Trophoblast cell (in vitro differentiated cells and primary cell): ENCODE measurements around the gene DNAJC5G.

Experiments used
- DNase-seq, 2 donors: peaks; one replicate each; pipeline ENCODE4 v3.0.0-alpha.2; 2016
- H2AFZ ChIP-seq: 2 replicates; pipeline ENCODE4 v1.6.1; 2013; ENCODE audit warnings: low read length, moderate library complexity, mild to moderate bottlenecking; ENCODE audit not compliant: insufficient read depth, poor library complexity
- H2AK5ac ChIP-seq: 2 replicates; pipeline ENCODE4 v1.6.1; 2013; ENCODE audit warnings: mild to moderate bottlenecking, low read length
- H2BK120ac ChIP-seq: 2 replicates; pipeline ENCODE4 v1.6.1; 2013; ENCODE audit warnings: low read length, mild to moderate bottlenecking, moderate library complexity; ENCODE audit not compliant: insufficient read depth, poor library complexity
- H2BK12ac ChIP-seq: 2 replicates; pipeline ENCODE4 v1.6.1; 2013; ENCODE audit warnings: mild to moderate bottlenecking, low read length, moderate library complexity
- H2BK5ac ChIP-seq: 2 replicates; pipeline ENCODE4 v1.6.1; 2013; ENCODE audit warnings: low read length, low read depth, moderate library complexity, mild to moderate bottlenecking; ENCODE audit not compliant: poor library complexity
- H3K14ac ChIP-seq: 2 replicates; pipeline ENCODE4 v1.6.1; 2013; ENCODE audit warnings: mild to moderate bottlenecking, low read length
- H3K18ac ChIP-seq: 2 replicates; pipeline ENCODE4 v1.6.1; 2013; ENCODE audit warnings: mild to moderate bottlenecking, low read length
- H3K23ac ChIP-seq: 2 replicates; pipeline ENCODE4 v1.6.1; 2013; ENCODE audit warnings: low read length
- H3K27ac ChIP-seq: 2 replicates; pipeline ENCODE4 v1.5.1; 2013; ENCODE audit warnings: low read depth, mild to moderate bottlenecking, inconsistent platforms, low read length, moderate library complexity
- H3K27me3 ChIP-seq: 2 replicates; pipeline ENCODE4 v1.6.1; 2013; ENCODE audit warnings: inconsistent platforms, mild to moderate bottlenecking, low read length, moderate library complexity; ENCODE audit not compliant: insufficient read depth
- H3K36me3 ChIP-seq, 2 experiments: 1 replicate in 1 of 2; 2 replicates in 1 of 2; pipeline ENCODE4 v1.6.1; 2013; ENCODE audit warnings: low read length in 2 of 2, mild to moderate bottlenecking in 2 of 2, moderate library complexity in 1 of 2; ENCODE audit not compliant: insufficient read depth in 2 of 2, control insufficient read depth in 1 of 2
- H3K4ac ChIP-seq: 2 replicates; pipeline ENCODE4 v1.6.1; 2013; ENCODE audit warnings: low read depth, mild to moderate bottlenecking, low read length, moderate library complexity
- H3K4me1 ChIP-seq, 2 experiments: 1 replicate in 1 of 2; 2 replicates in 1 of 2; pipeline ENCODE4 v1.6.1; 2013; ENCODE audit warnings: low read length in 2 of 2, mild to moderate bottlenecking in 2 of 2, moderate library complexity in 1 of 2; ENCODE audit not compliant: insufficient read depth in 2 of 2, control insufficient read depth in 1 of 2
- H3K4me2 ChIP-seq: 2 replicates; pipeline ENCODE4 v1.6.1; 2013; ENCODE audit warnings: inconsistent platforms, mild to moderate bottlenecking, low read length, moderate library complexity
- H3K4me3 ChIP-seq: 2 replicates; pipeline ENCODE4 v1.5.1; 2013; ENCODE audit warnings: mild to moderate bottlenecking, low read depth, low read length, inconsistent platforms
- H3K79me1 ChIP-seq: one replicate; pipeline ENCODE4 v1.6.1; 2013; ENCODE audit warnings: low read length
- H3K79me2 ChIP-seq: 2 replicates; pipeline ENCODE4 v1.6.1; 2013; ENCODE audit warnings: low read length, mild to moderate bottlenecking; ENCODE audit not compliant: control insufficient read depth, insufficient read depth, poor library complexity
- H3K9ac ChIP-seq: 2 replicates; pipeline ENCODE4 v1.6.1; 2013; ENCODE audit warnings: mild to moderate bottlenecking, low read length
- H3K9me3 ChIP-seq: 2 replicates; pipeline ENCODE4 v1.6.1; 2013; ENCODE audit warnings: low read depth, mild to moderate bottlenecking, control low read depth, inconsistent platforms, low read length; ENCODE audit not compliant: insufficient read depth
- H4K12ac ChIP-seq: 2 replicates; pipeline ENCODE4 v1.6.1; 2013; ENCODE audit warnings: low read depth, mild to moderate bottlenecking, low read length, moderate library complexity
- H4K8ac ChIP-seq: 2 replicates; pipeline ENCODE4 v1.6.1; 2013; ENCODE audit warnings: low read depth, mild to moderate bottlenecking, low read length, moderate library complexity
- H4K91ac ChIP-seq: one replicate; pipeline ENCODE4 v1.6.1; 2013; ENCODE audit warnings: low read depth, mild to moderate bottlenecking, low read length, moderate library complexity
- WGBS: extraction: QIAGEN DNeasy Blood & Tissue Kit; methylation state at CpG from one replicate; pipeline ENCODE4 v1.1.7; 2013; ENCODE audit warnings: missing lambda C conversion rate; ENCODE audit not compliant: insufficient read length, insufficient coverage; ENCODE audit errors: extremely low coverage; 5-methylcytosine and 5-hydroxymethylcytosine counted together

The DNAJC5G gene

DNA sequence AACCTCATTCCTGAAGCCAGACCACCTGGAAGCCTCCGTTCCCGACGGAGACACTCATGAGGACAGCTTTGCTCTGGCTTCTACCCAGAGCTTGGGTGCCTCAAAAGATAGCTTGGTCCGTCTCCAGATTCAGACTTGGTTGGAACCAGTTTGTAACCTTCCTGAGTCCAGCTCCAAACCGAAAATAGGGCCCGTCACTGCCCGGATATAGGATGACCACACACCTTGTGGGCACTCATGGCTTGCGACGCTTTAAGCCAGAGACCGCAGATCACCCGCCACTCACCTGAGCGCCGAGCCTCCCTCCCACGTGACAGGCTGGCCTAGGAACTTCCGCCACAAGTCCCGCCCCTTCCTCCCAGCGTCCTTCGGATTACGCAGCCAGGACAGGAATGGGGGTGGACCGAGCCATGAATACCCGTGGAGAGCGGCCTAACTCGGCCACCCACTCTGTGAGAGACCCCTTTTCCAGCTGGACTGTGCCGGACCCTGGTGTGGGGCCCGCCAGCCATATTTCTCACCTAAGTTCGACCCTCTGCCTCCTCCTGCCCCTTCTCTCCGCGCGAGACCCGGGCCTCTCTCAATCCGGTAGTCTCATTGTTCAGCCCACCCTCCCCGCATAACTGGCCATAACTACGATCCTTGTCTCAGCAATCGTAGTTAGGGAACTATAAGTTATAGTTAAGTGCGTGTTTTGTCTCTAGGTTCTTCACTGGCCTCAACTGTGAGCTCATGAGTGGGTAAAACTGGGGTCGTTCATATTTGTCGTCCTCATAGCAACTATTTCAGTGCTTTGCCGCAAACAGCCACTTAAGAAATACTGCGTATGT lies 47.7 kb downstream of the DNAJC5G start, which contains the start of gene MPV17:
Gene MPV17, minus strand, starts transcription at position 332 of the 830 bp plus-strand sequence. CDS start 580 bp downstream, outside the sequence.
- Histone ChIP-seq H3K9ac (peak within 1 kb of the TSS; percentile 96), H4K12ac (peak within 1 kb of the TSS; percentile 84), H3K23ac (no peak within 1 kb of the TSS), H3K9me3 (peaks cover 2% of the 10 kb centered on the region), H2BK12ac (peak within 1 kb of the TSS; percentile 41), H3K27me3 (no peaks in the 10 kb centered on the region), H3K4ac (peak within 1 kb of the TSS; percentile 71), H3K18ac (peak within 1 kb of the TSS; percentile 93), H2AK5ac (peak within 1 kb of the TSS; percentile 77), H3K36me3 (peaks cover 13 to 21% of the 10 kb centered on the region in 2 experiments), H4K91ac (peak within 1 kb of the TSS; percentile 92), H2BK120ac (peak within 1 kb of the TSS; percentile 92), H4K8ac (peak within 1 kb of the TSS; percentile 98), H2BK5ac (peak within 1 kb of the TSS; percentile 85), H3K79me2 (peaks cover 12% of the 10 kb centered on the region), H3K27ac (peak within 1 kb of the TSS; percentile 63), H3K14ac (peak within 1 kb of the TSS; percentile 93), H2AFZ (peak within 1 kb of the TSS; percentile 33), H3K4me3 (peak within 1 kb of the TSS; percentile 82), H3K4me1 (peaks cover 14 to 17% of the 10 kb centered on the region in 2 experiments), H3K4me2 (peak within 1 kb of the TSS; percentile 87), H3K79me1 (peaks cover 18% of the 10 kb centered on the region)
- peak; percentile 96 for DNase-seq
- WGBS = no CpG with 5 or more reads among the region's 39 CpGs

DNA sequence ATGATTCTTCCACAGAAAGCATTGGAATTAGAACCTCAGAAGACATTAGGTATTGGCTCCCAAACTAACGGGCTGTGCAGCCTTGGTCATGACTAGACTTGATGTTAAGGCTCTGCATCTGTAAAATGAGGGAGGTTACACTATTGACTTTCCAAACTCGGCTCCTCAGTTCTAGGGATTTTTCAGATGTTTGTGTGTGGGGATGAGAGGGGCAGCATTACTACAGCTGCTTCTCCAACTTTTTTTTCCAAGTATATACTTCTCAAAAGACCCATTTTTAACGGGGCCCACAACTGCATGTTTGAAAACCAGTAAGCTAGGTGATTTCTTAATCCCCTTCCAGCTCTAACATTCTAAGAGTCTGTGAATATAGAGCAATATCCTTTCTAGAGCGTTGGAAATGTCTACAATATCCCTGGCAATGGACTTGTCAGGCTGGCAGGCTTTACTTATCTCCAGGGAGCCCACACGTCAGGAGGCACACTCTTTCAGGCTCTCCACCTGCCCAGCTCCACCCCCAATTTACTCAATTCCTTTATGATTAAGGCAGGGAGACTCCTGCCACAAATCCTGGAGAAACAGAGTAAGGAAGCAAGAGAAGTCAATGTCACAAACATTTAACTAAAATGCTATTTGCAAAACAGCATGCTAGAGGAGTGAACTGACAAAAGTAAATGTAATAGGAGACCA lies 48.5 kb downstream of the DNAJC5G start:
- peaks cover 13 to 28% of the 10 kb centered on the region in 2 experiments for H3K36me3 ChIP-seq
- H3K4ac ChIP-seq = peak overlapping the region; percentile 48
- no peak overlapping the region for H3K27ac ChIP-seq
- no peak overlapping the region for H2BK5ac ChIP-seq
- H3K79me2 ChIP-seq = peaks cover 12% of the 10 kb centered on the region
- no peak overlapping the region for H3K23ac ChIP-seq
- H3K27me3 ChIP-seq = no peaks in the 10 kb centered on the region
- no peak for DNase-seq
- H3K9ac ChIP-seq = peak overlapping the region; percentile 96
- H3K4me3 ChIP-seq = peak overlapping the region; percentile 82
- peak overlapping the region; percentile 93 for H3K14ac ChIP-seq
- H4K91ac ChIP-seq = peak overlapping the region; percentile 92
- no peak overlapping the region for H3K18ac ChIP-seq
- H2BK12ac ChIP-seq = no peak overlapping the region
- peak overlapping the region; percentile 87 for H3K4me2 ChIP-seq
- peaks cover 2% of the 10 kb centered on the region for H3K9me3 ChIP-seq
- H2AK5ac ChIP-seq = peak overlapping the region; percentile 21
- peak overlapping the region; percentile 73 for H2BK120ac ChIP-seq
- WGBS = no CpG with 5 or more reads among the region's 5 CpGs
- peak overlapping the region; percentile 79 for H4K12ac ChIP-seq
- H3K4me1 ChIP-seq = peaks cover 14 to 17% of the 10 kb centered on the region in 2 experiments
- H4K8ac ChIP-seq = peak overlapping the region; percentile 98
- peaks cover 18% of the 10 kb centered on the region for H3K79me1 ChIP-seq
- no peak overlapping the region for H2AFZ ChIP-seq

- H3K4me3 ChIP-seq = no peak overlapping the region
- H2AK5ac ChIP-seq = no peak overlapping the region
- peaks cover 12% of the 10 kb centered on the region for H3K79me2 ChIP-seq
- H2BK12ac ChIP-seq = no peak overlapping the region
- H3K9ac ChIP-seq = no peak overlapping the region
- no peak overlapping the region for H3K27ac ChIP-seq
- peaks cover 19 to 35% of the 10 kb centered on the region in 2 experiments for H3K36me3 ChIP-seq
- H3K4me2 ChIP-seq = no peak overlapping the region
- H4K12ac ChIP-seq = no peak overlapping the region
- no peak overlapping the region for H4K91ac ChIP-seq
- peaks cover 2% of the 10 kb centered on the region for H3K9me3 ChIP-seq
- peaks cover 18% of the 10 kb centered on the region for H3K79me1 ChIP-seq
- H3K14ac ChIP-seq = no peak overlapping the region
- no peak overlapping the region for H2AFZ ChIP-seq
- H4K8ac ChIP-seq = no peak overlapping the region
- H3K4ac ChIP-seq = no peak overlapping the region
- no peak overlapping the region for H3K23ac ChIP-seq
- no CpG with 5 or more reads among the region's 5 CpGs for WGBS
- no peak overlapping the region for H2BK120ac ChIP-seq
- no peaks in the 10 kb centered on the region for H3K27me3 ChIP-seq
- DNase-seq = no peak
- no peak overlapping the region for H3K18ac ChIP-seq
- H2BK5ac ChIP-seq = no peak overlapping the region
- peaks cover 14 to 17% of the 10 kb centered on the region in 2 experiments for H3K4me1 ChIP-seq
Observed at GRCh38 chr2:27324720-27325119, 49.5 kb downstream of the DNAJC5G start.
